ENCODE data around the gene PAX7.

The PAX7 gene

DNA sequence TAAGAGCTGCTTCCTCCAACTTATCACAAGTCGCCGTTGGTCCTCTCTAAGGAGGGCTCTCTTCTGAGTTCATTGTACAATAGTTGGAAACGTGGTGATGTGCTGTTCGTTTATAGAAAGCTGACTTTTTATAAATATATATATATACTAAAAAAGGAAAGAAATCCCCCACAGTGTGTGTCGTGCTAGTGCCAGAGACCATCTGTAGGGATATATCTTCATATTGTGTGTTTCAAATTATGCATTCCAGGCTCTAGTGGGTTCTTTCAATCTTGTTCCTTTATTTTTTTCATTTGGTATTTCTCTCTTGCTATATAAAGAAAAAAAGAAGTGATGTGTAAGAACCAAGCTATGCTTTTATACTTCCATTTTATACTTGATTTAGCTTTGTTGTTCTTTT lies 117.0 kb downstream of the PAX7 start:
- no CpG with 5 or more reads among the region's 5 CpGs for WGBS (ENCODE audit: extremely low coverage, insufficient coverage, low lambda C conversion rate)
- no peak overlapping the region for H3K23ac ChIP-seq (ENCODE audit: low read length)

DNA sequence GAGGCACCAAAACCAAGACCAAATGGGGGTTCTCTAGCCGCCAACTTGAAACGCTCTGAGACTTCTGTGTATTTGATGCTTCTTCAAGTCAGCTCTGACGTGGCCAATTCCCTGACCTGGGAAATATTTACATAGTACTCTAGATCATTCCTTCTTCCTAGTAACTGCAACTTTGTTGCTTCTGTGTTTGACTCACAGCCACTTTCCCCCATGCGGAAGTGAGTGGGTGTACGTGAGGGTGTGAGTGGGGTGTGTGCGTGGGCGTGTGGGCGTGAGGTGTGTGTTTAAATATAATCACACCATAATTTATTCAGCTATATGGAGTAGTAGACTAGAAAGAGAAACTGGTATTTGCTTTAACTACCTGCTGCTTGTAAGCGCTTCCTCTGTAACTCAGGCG lies 117.8 kb downstream of the PAX7 start:
- Histone ChIP-seq H3K4ac (ENCODE audit: low read depth, low read length) (no peak overlapping the region), H2AK5ac (ENCODE audit: low read length) (no peak overlapping the region), H3K27me3 (ENCODE audit: insufficient read depth, low read length, poor library complexity) (no peaks in the 10 kb centered on the region), H2BK120ac (ENCODE audit: low read depth, low read length) (no peak overlapping the region), H3K36me3 (ENCODE audit: control insufficient read depth, insufficient read depth, low read length) (no peaks in the 10 kb centered on the region), H3K56ac (ENCODE audit: low read length) (no peak overlapping the region), H4K8ac (ENCODE audit: low read depth, low read length) (no peak overlapping the region), H3K18ac (ENCODE audit: low read length) (no peak overlapping the region), H3K4me1 (ENCODE audit: control insufficient read depth, low read depth, low read length) (no peaks in the 10 kb centered on the region), H2BK15ac (replicated peaks; ENCODE audit: low read depth) (no peak overlapping the region), H3K23ac (ENCODE audit: low read length) (no peak overlapping the region), H2BK5ac (ENCODE audit: low read length) (no peak overlapping the region), H3K9ac (ENCODE audit: low read length) (no peak overlapping the region), H3K27ac (ENCODE audit: low read depth, low read length) (no peak overlapping the region), H3K79me2 (ENCODE audit: control insufficient read depth, insufficient read depth, low read length) (no peaks in the 10 kb centered on the region), H3K4me3 (ENCODE audit: low read length) (no peak overlapping the region), H3K79me1 (ENCODE audit: low read length) (no peaks in the 10 kb centered on the region), H4K5ac (ENCODE audit: low read length) (no peak overlapping the region), H3K4me2 (ENCODE audit: low read length) (no peak overlapping the region)
- 100% methylated on average over 3 of the region's 10 CpGs for WGBS (ENCODE audit: extremely low coverage, insufficient coverage, low lambda C conversion rate)
- DNase-seq, result no peak

More for the DNA sequence above, 117.0 kb downstream of the PAX7 start:
- Histone ChIP-seq H3K18ac (ENCODE audit: low read length) (no peak overlapping the region), H2BK120ac (ENCODE audit: low read depth, low read length) (no peak overlapping the region), H2AK5ac (ENCODE audit: low read length) (no peak overlapping the region), H3K9ac (ENCODE audit: low read length) (no peak overlapping the region), H2BK15ac (replicated peaks; ENCODE audit: low read depth) (no peak overlapping the region), H4K8ac (ENCODE audit: low read depth, low read length) (no peak overlapping the region), H3K79me2 (ENCODE audit: control insufficient read depth, insufficient read depth, low read length) (no peaks in the 10 kb centered on the region), H4K5ac (ENCODE audit: low read length) (no peak overlapping the region), H3K36me3 (ENCODE audit: control insufficient read depth, insufficient read depth, low read length) (no peaks in the 10 kb centered on the region), H3K4me3 (ENCODE audit: low read length) (no peak overlapping the region), H3K27ac (ENCODE audit: low read depth, low read length) (no peak overlapping the region), H3K4ac (ENCODE audit: low read depth, low read length) (no peak overlapping the region), H2BK5ac (ENCODE audit: low read length) (no peak overlapping the region), H3K79me1 (ENCODE audit: low read length) (no peaks in the 10 kb centered on the region), H3K4me2 (ENCODE audit: low read length) (no peak overlapping the region), H3K4me1 (ENCODE audit: control insufficient read depth, low read depth, low read length) (no peaks in the 10 kb centered on the region), H3K27me3 (ENCODE audit: insufficient read depth, low read length, poor library complexity) (no peaks in the 10 kb centered on the region), H3K56ac (ENCODE audit: low read length) (no peak overlapping the region)
- DNase-seq, result no peak

DNA sequence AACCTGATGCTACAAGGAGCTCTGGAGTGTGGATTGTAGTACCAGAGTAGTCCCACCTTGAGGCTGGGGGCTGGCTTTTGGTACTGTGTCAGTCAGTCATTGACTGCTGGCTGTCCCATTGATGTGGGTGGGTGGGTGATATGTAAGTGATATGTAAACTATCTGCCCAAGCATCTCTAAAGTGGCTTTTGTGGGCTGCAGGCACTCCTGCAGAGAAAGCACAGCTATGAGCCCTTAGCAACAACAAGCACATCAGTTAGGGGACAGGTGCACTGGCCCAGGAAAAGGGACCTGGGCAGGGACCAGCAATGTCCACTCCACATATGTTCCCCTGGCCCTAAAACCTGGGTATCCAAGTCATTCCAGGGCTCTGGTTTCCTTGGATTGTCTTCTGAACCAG lies 118.9 kb downstream of the PAX7 start:
- no peak overlapping the region for H3K9ac ChIP-seq (ENCODE audit: low read length)
- H3K18ac ChIP-seq (ENCODE audit: low read length), result no peak overlapping the region
- no peak overlapping the region for H3K4me3 ChIP-seq (ENCODE audit: low read length)
- H3K27me3 ChIP-seq (ENCODE audit: insufficient read depth, low read length, poor library complexity), result no peaks in the 10 kb centered on the region
- no peak overlapping the region for H3K4ac ChIP-seq (ENCODE audit: low read depth, low read length)
- no peaks in the 10 kb centered on the region for H3K79me2 ChIP-seq (ENCODE audit: control insufficient read depth, insufficient read depth, low read length)
- no peaks in the 10 kb centered on the region for H3K79me1 ChIP-seq (ENCODE audit: low read length)
- DNase-seq, result no peak
- H2BK15ac ChIP-seq (replicated peaks; ENCODE audit: low read depth), result no peak overlapping the region
- H3K36me3 ChIP-seq (ENCODE audit: control insufficient read depth, insufficient read depth, low read length), result no peaks in the 10 kb centered on the region
- H2AK5ac ChIP-seq (ENCODE audit: low read length), result no peak overlapping the region
- H3K56ac ChIP-seq (ENCODE audit: low read length), result no peak overlapping the region
- H4K5ac ChIP-seq (ENCODE audit: low read length), result no peak overlapping the region
- H3K23ac ChIP-seq (ENCODE audit: low read length), result no peak overlapping the region
- no peak overlapping the region for H4K8ac ChIP-seq (ENCODE audit: low read depth, low read length)
- H3K4me2 ChIP-seq (ENCODE audit: low read length), result no peak overlapping the region
- no peak overlapping the region for H2BK5ac ChIP-seq (ENCODE audit: low read length)
- no peak overlapping the region for H2BK120ac ChIP-seq (ENCODE audit: low read depth, low read length)
- H3K27ac ChIP-seq (ENCODE audit: low read depth, low read length), result no peak overlapping the region
- no peaks in the 10 kb centered on the region for H3K4me1 ChIP-seq (ENCODE audit: control insufficient read depth, low read depth, low read length)

DNA sequence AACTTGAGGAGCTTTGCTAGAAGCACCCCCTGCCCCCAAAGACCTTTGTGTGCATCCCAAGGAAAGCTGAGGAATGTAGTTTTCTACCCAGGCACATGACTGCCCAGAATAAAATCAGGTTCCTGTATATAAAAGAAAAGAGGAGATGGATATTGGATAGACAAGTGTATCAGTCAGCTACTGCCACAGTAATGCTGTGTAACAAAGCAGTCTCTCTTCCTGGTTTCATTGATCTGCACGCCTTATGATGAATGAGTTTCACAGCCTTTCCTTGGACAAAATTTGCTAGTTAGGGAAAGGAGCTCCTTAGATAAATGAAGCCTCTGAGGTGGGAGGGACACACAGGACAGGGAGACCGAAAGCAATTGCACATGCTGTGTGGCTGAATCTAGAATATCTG lies 120.0 kb downstream of the PAX7 start:
- H3K79me2 ChIP-seq (ENCODE audit: control insufficient read depth, insufficient read depth, low read length), result no peaks in the 10 kb centered on the region
- H3K27ac ChIP-seq (ENCODE audit: low read depth, low read length), result no peak overlapping the region
- H2AK5ac ChIP-seq (ENCODE audit: low read length), result no peak overlapping the region
- no peak overlapping the region for H2BK120ac ChIP-seq (ENCODE audit: low read depth, low read length)
- H3K9ac ChIP-seq (ENCODE audit: low read length), result no peak overlapping the region
- H4K5ac ChIP-seq (ENCODE audit: low read length), result no peak overlapping the region
- no peak overlapping the region for H3K18ac ChIP-seq (ENCODE audit: low read length)
- no peak overlapping the region for H2BK5ac ChIP-seq (ENCODE audit: low read length)
- no peak for DNase-seq
- no peaks in the 10 kb centered on the region for H3K36me3 ChIP-seq (ENCODE audit: control insufficient read depth, insufficient read depth, low read length)
- no CpG with 5 or more reads among the region's 2 CpGs for WGBS (ENCODE audit: extremely low coverage, insufficient coverage, low lambda C conversion rate)
- H4K8ac ChIP-seq (ENCODE audit: low read depth, low read length), result no peak overlapping the region
- H3K4me3 ChIP-seq (ENCODE audit: low read length), result no peak overlapping the region
- no peak overlapping the region for H3K4ac ChIP-seq (ENCODE audit: low read depth, low read length)
- H3K23ac ChIP-seq (ENCODE audit: low read length), result no peak overlapping the region
- no peak overlapping the region for H3K56ac ChIP-seq (ENCODE audit: low read length)
- no peak overlapping the region for H2BK15ac ChIP-seq (replicated peaks; ENCODE audit: low read depth)
- H3K27me3 ChIP-seq (ENCODE audit: insufficient read depth, low read length, poor library complexity), result no peaks in the 10 kb centered on the region
- no peaks in the 10 kb centered on the region for H3K79me1 ChIP-seq (ENCODE audit: low read length)
- no peak overlapping the region for H3K4me2 ChIP-seq (ENCODE audit: low read length)
- no peaks in the 10 kb centered on the region for H3K4me1 ChIP-seq (ENCODE audit: control insufficient read depth, low read depth, low read length)

DNA sequence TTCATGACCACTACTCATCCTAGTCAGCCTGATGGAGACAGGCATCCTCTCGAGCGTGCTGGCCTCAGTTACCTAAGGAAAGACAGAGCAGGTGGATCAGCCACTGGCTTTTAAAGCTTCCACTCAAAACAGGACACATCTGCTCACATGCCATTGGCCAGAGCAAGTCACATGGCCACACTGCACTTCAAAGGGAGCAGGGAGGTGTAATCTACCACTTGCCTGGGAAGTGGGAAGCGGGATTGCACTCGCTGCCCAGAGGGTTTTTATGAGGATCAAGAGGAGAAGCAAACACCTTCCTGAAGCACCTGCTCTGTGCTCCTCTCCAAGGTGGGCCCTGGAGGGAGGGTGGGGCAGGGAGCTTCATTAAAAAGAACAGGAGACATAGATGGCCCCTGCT lies 120.8 kb downstream of the PAX7 start:
- Histone ChIP-seq H4K5ac (ENCODE audit: low read length) (no peak overlapping the region), H3K4ac (ENCODE audit: low read depth, low read length) (no peak overlapping the region), H2AK5ac (ENCODE audit: low read length) (no peak overlapping the region), H3K27me3 (ENCODE audit: insufficient read depth, low read length, poor library complexity) (no peaks in the 10 kb centered on the region), H2BK15ac (replicated peaks; ENCODE audit: low read depth) (no peak overlapping the region), H4K8ac (ENCODE audit: low read depth, low read length) (no peak overlapping the region), H3K4me2 (ENCODE audit: low read length) (no peak overlapping the region), H3K23ac (ENCODE audit: low read length) (no peak overlapping the region), H3K9ac (ENCODE audit: low read length) (no peak overlapping the region), H3K27ac (ENCODE audit: low read depth, low read length) (no peak overlapping the region), H3K36me3 (ENCODE audit: control insufficient read depth, insufficient read depth, low read length) (no peaks in the 10 kb centered on the region), H2BK5ac (ENCODE audit: low read length) (no peak overlapping the region), H3K4me3 (ENCODE audit: low read length) (no peak overlapping the region), H3K79me2 (ENCODE audit: control insufficient read depth, insufficient read depth, low read length) (no peaks in the 10 kb centered on the region), H3K18ac (ENCODE audit: low read length) (no peak overlapping the region), H3K4me1 (ENCODE audit: control insufficient read depth, low read depth, low read length) (no peaks in the 10 kb centered on the region), H3K79me1 (ENCODE audit: low read length) (no peaks in the 10 kb centered on the region), H3K56ac (ENCODE audit: low read length) (no peak overlapping the region), H2BK120ac (ENCODE audit: low read depth, low read length) (no peak overlapping the region)
- no CpG with 5 or more reads among the region's 4 CpGs for WGBS (ENCODE audit: extremely low coverage, insufficient coverage, low lambda C conversion rate)
- no peak for DNase-seq

DNA sequence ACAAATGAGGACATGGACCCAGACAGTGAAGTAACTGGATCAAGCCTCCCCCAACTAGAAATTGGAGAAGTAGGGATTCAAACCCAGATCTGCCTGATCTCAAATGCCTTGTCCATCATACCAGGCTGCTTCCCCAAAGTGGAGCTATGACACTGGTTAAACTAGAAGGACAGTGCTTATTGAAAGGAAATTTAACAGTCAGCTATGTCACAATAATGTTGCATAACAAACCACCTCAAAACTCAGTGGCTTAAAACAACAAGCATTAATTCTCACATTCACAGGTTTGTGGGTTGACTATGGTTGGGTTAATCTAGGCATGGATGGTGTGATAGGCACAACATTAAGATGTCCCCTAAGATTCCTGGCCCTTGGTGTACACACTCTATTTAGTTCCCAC lies 121.8 kb downstream of the PAX7 start:
- Histone ChIP-seq H3K79me2 (ENCODE audit: control insufficient read depth, insufficient read depth, low read length) (no peaks in the 10 kb centered on the region), H2BK15ac (replicated peaks; ENCODE audit: low read depth) (no peak overlapping the region), H3K9ac (ENCODE audit: low read length) (no peak overlapping the region), H3K23ac (ENCODE audit: low read length) (no peak overlapping the region), H4K8ac (ENCODE audit: low read depth, low read length) (no peak overlapping the region), H3K4me2 (ENCODE audit: low read length) (no peak overlapping the region), H3K36me3 (ENCODE audit: control insufficient read depth, insufficient read depth, low read length) (no peaks in the 10 kb centered on the region), H4K5ac (ENCODE audit: low read length) (no peak overlapping the region), H3K27ac (ENCODE audit: low read depth, low read length) (no peak overlapping the region), H2AK5ac (ENCODE audit: low read length) (no peak overlapping the region), H3K56ac (ENCODE audit: low read length) (no peak overlapping the region), H3K4me1 (ENCODE audit: control insufficient read depth, low read depth, low read length) (no peaks in the 10 kb centered on the region), H3K4ac (ENCODE audit: low read depth, low read length) (no peak overlapping the region), H3K27me3 (ENCODE audit: insufficient read depth, low read length, poor library complexity) (no peaks in the 10 kb centered on the region), H3K18ac (ENCODE audit: low read length) (no peak overlapping the region), H2BK5ac (ENCODE audit: low read length) (no peak overlapping the region), H3K79me1 (ENCODE audit: low read length) (no peaks in the 10 kb centered on the region), H3K4me3 (ENCODE audit: low read length) (no peak overlapping the region), H2BK120ac (ENCODE audit: low read depth, low read length) (no peak overlapping the region)
- no peak for DNase-seq
